H1 (cell line): ENCODE results near the gene SAMD4A.

ENCODE experiments used
- CTCF ChIP-seq, 3 experiments: IDR thresholded peaks; 1 replicate in 2 of 3; 2 replicates in 1 of 3; pipeline versions ENCODE4 v1.5.1 to v1.6.1; 2011; ENCODE audit warnings: low read length in 3 of 3, mild to moderate bottlenecking in 3 of 3, inconsistent platforms in 2 of 3, low read depth in 1 of 3, moderate library complexity in 1 of 3; ENCODE audit not compliant: insufficient read depth in 1 of 3; ENCODE audit errors: control extremely low read depth in 1 of 3
- EZH2 ChIP-seq: fragments of 200-600 bp; sonication (generic); IDR thresholded peaks from 2 replicates; pipeline ENCODE4 v1.7.1; 2012; ENCODE audit warnings: low read depth, mild to moderate bottlenecking, moderate library complexity, low read length, inconsistent platforms; ENCODE audit not compliant: severe bottlenecking
- GABPA ChIP-seq: IDR thresholded peaks from 2 replicates; pipeline ENCODE4 v1.6.1; 2011; ENCODE audit warnings: mild to moderate bottlenecking, low read length, moderate library complexity, borderline replicate concordance; ENCODE audit not compliant: insufficient read depth
- HDAC6 ChIP-seq: IDR thresholded peaks from one replicate; pipeline ENCODE4 v1.7.1; 2012; ENCODE audit warnings: low read depth, mild to moderate bottlenecking, inconsistent platforms, low read length, moderate library complexity
- POLR2A ChIP-seq, 2 experiments: IDR thresholded peaks; 1 replicate in 1 of 2; 2 replicates in 1 of 2; pipeline ENCODE4 v1.6.1; 2011; ENCODE audit warnings: low read depth in 2 of 2, low read length in 2 of 2, mild to moderate bottlenecking in 2 of 2; ENCODE audit errors: control extremely low read depth in 1 of 2
- RNF2 ChIP-seq: fragments of 200-900, 300-1000 bp; sonication (generic); IDR thresholded peaks from 2 replicates; pipeline ENCODE4 v1.7.1; 2016; ENCODE audit warnings: borderline replicate concordance, low read depth, mild to moderate bottlenecking, antibody characterized with exemption, low read length; ENCODE audit not compliant: poor library complexity, severe bottlenecking; ENCODE audit errors: missing control alignments
- SAP30 ChIP-seq: fragments of 300-600 bp; sonication (generic); IDR thresholded peaks from 2 replicates; pipeline ENCODE4 v1.7.1; 2012; ENCODE audit warnings: low read length, moderate library complexity, mild to moderate bottlenecking, inconsistent platforms; ENCODE audit not compliant: insufficient read depth, insufficient replicate concordance

- no peak for TF ChIP-seq SAP30
- TF ChIP-seq EZH2 = no peak
- no peak for TF ChIP-seq CTCF (IDR thresholded peaks at IDR 0.05; ENCODE audit: control extremely low read depth in 1 of 3, insufficient read depth in 1 of 3, low read depth in 1 of 3, low read length in 3 of 3)
- TF ChIP-seq GABPA = no peak
- TF ChIP-seq POLR2A (IDR thresholded peaks at IDR 0.05; ENCODE audit: control extremely low read depth in 1 of 2, low read depth in 2 of 2, low read length in 2 of 2) = no peak
- no peak for TF ChIP-seq HDAC6
- no peak for TF ChIP-seq RNF2
These were observed 84.7 kb downstream of the SAMD4A start for GRCh38 chr14:54651649-54652048.
